ENCODE measurements around the gene SMYD3. TPM values are rescaled to one million over a fixed set of nuclear protein-coding genes. Genes with fewer than 3 reads are reported as not detected.

SMYD3 gene
- total and polyA plus RNA-seq, 2 donors (not counting 1 experiment from before 2014, with no cell fraction given) = 9.7 to 37.2 TPM

GRCh38 chr1:246246430-246246829 is 260.6 kb downstream of the SMYD3 start:
- DNase-seq = no peak
- Histone ChIP-seq H3K4me2 (replicated peaks; ENCODE audit: low read depth, low read length, poor library complexity, severe bottlenecking) (no peak overlapping the region), H3K36me3 (replicated peaks in 1 of 2; ENCODE audit: control extremely low read depth in 1 of 2, control insufficient read depth in 1 of 2, extremely low read depth in 1 of 2, insufficient read depth in 2 of 2, low read length in 1 of 2) (no peaks in the 10 kb centered on the region), H3K4me1 (ENCODE audit: control insufficient read depth in 2 of 2, insufficient read depth in 2 of 2, low read length in 2 of 2) (no peaks in the 10 kb centered on the region), H3K9ac (ENCODE audit: low read length) (no peak overlapping the region), H3K4me3 (ENCODE audit: control extremely low read depth in 1 of 5, extremely low read depth in 1 of 5, insufficient read depth in 1 of 5, low read depth in 2 of 5, low read length in 4 of 5) (no peak overlapping the region), H3K27ac (ENCODE audit: low read length in 2 of 2) (no peak overlapping the region), H3K27me3 (replicated peaks in 1 of 4; ENCODE audit: control extremely low read depth in 1 of 4, control insufficient read depth in 3 of 4, insufficient read depth in 4 of 4, low read length in 3 of 4) (no peaks in the 10 kb centered on the region), H2AFZ (ENCODE audit: insufficient read depth, low read depth, low read length, poor library complexity, severe bottlenecking) (no peak overlapping the region), H4K20me1 (ENCODE audit: control insufficient read depth, insufficient read depth, low read length, poor library complexity, severe bottlenecking) (no peaks in the 10 kb centered on the region), H3K79me2 (ENCODE audit: control insufficient read depth, insufficient read depth, low read length) (no peaks in the 10 kb centered on the region), H3K9me3 (ENCODE audit: control extremely low read depth in 1 of 3, control insufficient read depth in 2 of 3, insufficient read depth in 1 of 3, low read length in 2 of 3) (no peaks in the 10 kb centered on the region)
- Mint-ChIP-seq H3K27me3 (no peaks in the 10 kb centered on the region), H3K9me3 (ENCODE audit: insufficient read depth) (no peaks in the 10 kb centered on the region), H3K4me1 (no peaks in the 10 kb centered on the region), H3K27ac (no peak overlapping the region), H3K4me3 (no peak overlapping the region)
- ChIA-PET CTCF (no interaction called here), POLR2A (no interaction called here)
- intact Hi-C loops (cut with micrococcal nuclease) = no loop called here
- WGBS (ENCODE audit: insufficient coverage) = no CpG with 5 or more reads among the region's 1 CpG
- ATAC-seq (ENCODE audit: low read depth) = no peak
- TF ChIP-seq EZH2 (IDR thresholded peaks at IDR 0.05; ENCODE audit: borderline replicate concordance, insufficient read depth, low read depth, low read length, poor library complexity, severe bottlenecking) (no peak), CTCF (IDR thresholded peaks at IDR 0.05) (no peak)

- WGBS (ENCODE audit: insufficient coverage) = no CpG with 5 or more reads among the region's 1 CpG
- H3K79me2 ChIP-seq (ENCODE audit: control insufficient read depth, insufficient read depth, low read length) = no peaks in the 10 kb centered on the region
- H3K27ac ChIP-seq (ENCODE audit: low read length in 2 of 2) = no peak overlapping the region
- no peak overlapping the region for H3K27ac Mint-ChIP-seq
- H3K9ac ChIP-seq (ENCODE audit: low read length) = no peak overlapping the region
- no peaks in the 10 kb centered on the region for H3K27me3 ChIP-seq (replicated peaks in 1 of 4; ENCODE audit: control extremely low read depth in 1 of 4, control insufficient read depth in 3 of 4, insufficient read depth in 4 of 4, low read length in 3 of 4)
- H3K4me1 Mint-ChIP-seq = no peaks in the 10 kb centered on the region
- H4K20me1 ChIP-seq (ENCODE audit: control insufficient read depth, insufficient read depth, low read length, poor library complexity, severe bottlenecking) = no peaks in the 10 kb centered on the region
- TF ChIP-seq EZH2 (IDR thresholded peaks at IDR 0.05; ENCODE audit: borderline replicate concordance, insufficient read depth, low read depth, low read length, poor library complexity, severe bottlenecking) (no peak), CTCF (IDR thresholded peaks at IDR 0.05) (no peak)
- CTCF ChIA-PET = no interaction called here
- no peaks in the 10 kb centered on the region for H3K27me3 Mint-ChIP-seq
- ATAC-seq (ENCODE audit: low read depth) (no peak), DNase-seq (no peak)
- H3K4me2 ChIP-seq (replicated peaks; ENCODE audit: low read depth, low read length, poor library complexity, severe bottlenecking) = no peak overlapping the region
- no peak overlapping the region for H3K4me3 ChIP-seq (ENCODE audit: control extremely low read depth in 1 of 5, extremely low read depth in 1 of 5, insufficient read depth in 1 of 5, low read depth in 2 of 5, low read length in 4 of 5)
- intact Hi-C loops (cut with micrococcal nuclease) = no loop called here
- no peak overlapping the region for H3K4me3 Mint-ChIP-seq
- no peaks in the 10 kb centered on the region for H3K36me3 ChIP-seq (replicated peaks in 1 of 2; ENCODE audit: control extremely low read depth in 1 of 2, control insufficient read depth in 1 of 2, extremely low read depth in 1 of 2, insufficient read depth in 2 of 2, low read length in 1 of 2)
- POLR2A ChIA-PET = no interaction called here
- H3K9me3 ChIP-seq (ENCODE audit: control extremely low read depth in 1 of 3, control insufficient read depth in 2 of 3, insufficient read depth in 1 of 3, low read length in 2 of 3) = no peaks in the 10 kb centered on the region
- no peaks in the 10 kb centered on the region for H3K4me1 ChIP-seq (ENCODE audit: control insufficient read depth in 2 of 2, insufficient read depth in 2 of 2, low read length in 2 of 2)
- no peaks in the 10 kb centered on the region for H3K9me3 Mint-ChIP-seq (ENCODE audit: insufficient read depth)
- H2AFZ ChIP-seq (ENCODE audit: insufficient read depth, low read depth, low read length, poor library complexity, severe bottlenecking) = no peak overlapping the region
Measured at GRCh38 chr1:246245541-246245940, 261.5 kb downstream of the SMYD3 start.
